Liver (tissue), 9 donors: ENCODE measurements around the gene JAZF1. TPM values are rescaled to one million over a fixed set of nuclear protein-coding genes. Genes with fewer than 3 reads are reported as not detected.

Experiments
- DNase-seq: peaks from one replicate; pipeline ENCODE4 v3.0.0-alpha.2; 2017; ENCODE audit warnings: low spot score
- H3K27ac ChIP-seq, 2 donors: one replicate each; pipeline ENCODE4 v1.7.0; 2013; ENCODE audit warnings: inconsistent platforms in 2 of 2, low read length in 2 of 2, control low read depth in 1 of 2, low read depth in 1 of 2, mild to moderate bottlenecking in 1 of 2
- H3K27me3 ChIP-seq, 4 donors: one replicate each; pipeline versions ENCODE4 v1.6.1 to v1.7.0; 2013; ENCODE audit warnings: low read length in 3 of 4, inconsistent platforms in 1 of 4, mild to moderate bottlenecking in 1 of 4, moderate library complexity in 1 of 4; ENCODE audit not compliant: control insufficient read depth in 4 of 4, insufficient read depth in 4 of 4
- H3K36me3 ChIP-seq, 4 donors: one replicate each; pipeline versions ENCODE4 v1.6.1 to v1.7.0; 2013; ENCODE audit warnings: low read length in 3 of 4, mild to moderate bottlenecking in 3 of 4, low read depth in 1 of 4, moderate library complexity in 1 of 4; ENCODE audit not compliant: control insufficient read depth in 4 of 4, insufficient read depth in 3 of 4
- H3K4me1 ChIP-seq, 4 donors: one replicate each; pipeline versions ENCODE4 v1.6.1 to v1.7.0; 2013; ENCODE audit warnings: low read length in 3 of 4, mild to moderate bottlenecking in 3 of 4, moderate library complexity in 1 of 4; ENCODE audit not compliant: control insufficient read depth in 4 of 4, insufficient read depth in 4 of 4
- H3K4me3 ChIP-seq, 3 donors: one replicate each; pipeline versions ENCODE4 v1.6.1 to v1.7.0; 2013; ENCODE audit warnings: low read length in 3 of 3, control low read depth in 1 of 3, low read depth in 1 of 3, mild to moderate bottlenecking in 1 of 3
- H3K9ac ChIP-seq, 2 donors: one replicate each; pipeline ENCODE4 v1.7.0; 2013; ENCODE audit warnings: low read length in 2 of 2, mild to moderate bottlenecking in 2 of 2, moderate library complexity in 2 of 2, control low read depth in 1 of 2, low read depth in 1 of 2
- H3K9me3 ChIP-seq, 4 donors: one replicate each; pipeline versions ENCODE4 v1.6.1 to v1.7.0; 2013; ENCODE audit warnings: low read length in 3 of 4; ENCODE audit not compliant: control insufficient read depth in 4 of 4
- FOXA1 ChIP-seq: IDR thresholded peaks from 2 replicates; pipeline ENCODE4 v1.6.1; 2016; ENCODE audit warnings: antibody characterized with exemption
- FOXA2 ChIP-seq: IDR thresholded peaks from 2 replicates; pipeline ENCODE4 v1.6.1; 2016; ENCODE audit warnings: antibody characterized with exemption
- GABPA ChIP-seq, 2 donors: IDR thresholded peaks in 1 of 2; conservative IDR thresholded peaks in 1 of 2; 2 replicates each; pipeline ENCODE4 v1.6.1; 2016; ENCODE audit warnings: antibody characterized with exemption in 2 of 2, mild to moderate bottlenecking in 1 of 2, moderate library complexity in 1 of 2
- HNF4A ChIP-seq, 2 donors: conservative IDR thresholded peaks; 2 replicates each; pipeline ENCODE4 v1.6.1; 2016; ENCODE audit warnings: antibody characterized with exemption in 2 of 2, mild to moderate bottlenecking in 2 of 2
- HNF4G ChIP-seq: IDR thresholded peaks from 2 replicates; pipeline ENCODE4 v1.6.1; 2016; ENCODE audit warnings: antibody characterized with exemption
- JUND ChIP-seq, 2 donors: IDR thresholded peaks; 2 replicates each; pipeline ENCODE4 v1.6.1; 2016; ENCODE audit warnings: antibody characterized with exemption in 2 of 2
- NR2F2 ChIP-seq: IDR thresholded peaks from 2 replicates; pipeline ENCODE4 v1.6.1; 2016; ENCODE audit warnings: antibody characterized with exemption
- RAD21 ChIP-seq, 2 donors: IDR thresholded peaks; 2 replicates each; pipeline ENCODE4 v1.6.1; 2016; ENCODE audit warnings: antibody characterized with exemption in 2 of 2, mild to moderate bottlenecking in 2 of 2
- REST ChIP-seq: IDR thresholded peaks from 2 replicates; pipeline ENCODE4 v1.6.1; 2016; ENCODE audit warnings: antibody characterized with exemption, mild to moderate bottlenecking
- RXRA ChIP-seq, 2 donors: IDR thresholded peaks; 2 replicates each; pipeline ENCODE4 v1.6.1; 2017 to 2018; ENCODE audit warnings: antibody characterized with exemption in 2 of 2, mild to moderate bottlenecking in 1 of 2
- SP1 ChIP-seq: IDR thresholded peaks from 2 replicates; pipeline ENCODE4 v1.6.1; 2018; ENCODE audit warnings: antibody characterized with exemption, mild to moderate bottlenecking
- YY1 ChIP-seq: IDR thresholded peaks from 2 replicates; pipeline ENCODE4 v1.6.1; 2016; ENCODE audit warnings: antibody characterized with exemption, mild to moderate bottlenecking
- ZBTB33 ChIP-seq: IDR thresholded peaks from 2 replicates; pipeline ENCODE4 v1.6.1; 2016; ENCODE audit warnings: antibody characterized with exemption
- WGBS: extraction: QIAGEN DNeasy Blood & Tissue Kit; methylation state at CpG from one replicate; pipeline ENCODE4 v1.1.7; 2013; 5-methylcytosine and 5-hydroxymethylcytosine counted together
- polyA plus RNA-seq, 2 donors: library from polyadenylated mRNA; stranded (reverse) in 1 of 2; unstranded in 1 of 2; fragments of 200-250 nt in 1 of 2; fragments of >200 nt in 1 of 2; fragmentation: Nextera tagmentation in 1 of 2; extraction: Ambion mirVana in 1 of 2; gene quantifications; one replicate each; pipeline versions ENCODE4 v1.2.1 to v1.2.3, GENCODE V29; 2013 to 2015
- total RNA-seq, 2 donors: library from RNA; depleted of rRNA; stranded (reverse); fragments of >200 nt; gene quantifications; one replicate each; pipeline ENCODE4 v1.2.3, GENCODE V29; 2014
- TF ChIP-seq, protein P1 (sequence below): IDR thresholded peaks from 2 replicates; pipeline ENCODE4 v1.6.1; 2016; ENCODE audit warnings: antibody characterized with exemption
- TF ChIP-seq, protein P2 (sequence below): IDR thresholded peaks from 2 replicates; pipeline ENCODE4 v1.6.1; 2016; ENCODE audit warnings: antibody characterized with exemption
- donor health status: healthy.
- donor health status: healthy.
- donor health status: healthy.
- donor health status: healthy.
- donor health status: healthy.

JAZF1 gene
- total and polyA plus RNA-seq, 4 donors = 2.7 to 17.8 (median 4.0) TPM

GRCh38 chr7:28054531-28055160 is 125.9 kb downstream of the JAZF1 start:
- DNase-seq = no peak
- TF ChIP-seq RAD21 (IDR thresholded peaks at IDR 0.05) (no peak), ZBTB33 (no peak), FOXA2 (no peak), NR2F2 (no peak), HNF4A (conservative IDR thresholded peaks at IDR 0.05) (no peak)
- TF ChIP-seq, protein P1, sequence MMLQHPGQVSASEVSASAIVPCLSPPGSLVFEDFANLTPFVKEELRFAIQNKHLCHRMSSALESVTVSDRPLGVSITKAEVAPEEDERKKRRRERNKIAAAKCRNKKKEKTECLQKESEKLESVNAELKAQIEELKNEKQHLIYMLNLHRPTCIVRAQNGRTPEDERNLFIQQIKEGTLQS = no peak
- no peak overlapping the region for H3K27ac ChIP-seq
- WGBS = 77% methylated on average over 10 of the region's 10 CpGs
- no peaks in the 10 kb centered on the region for H3K4me1 ChIP-seq
- H3K9me3 ChIP-seq = no peaks in the 10 kb centered on the region
- H3K9ac ChIP-seq = no peak overlapping the region
- H3K36me3 ChIP-seq = no peaks in the 10 kb centered on the region
- H3K27me3 ChIP-seq = no peaks in the 10 kb centered on the region
- H3K4me3 ChIP-seq = no peak overlapping the region

DNA sequence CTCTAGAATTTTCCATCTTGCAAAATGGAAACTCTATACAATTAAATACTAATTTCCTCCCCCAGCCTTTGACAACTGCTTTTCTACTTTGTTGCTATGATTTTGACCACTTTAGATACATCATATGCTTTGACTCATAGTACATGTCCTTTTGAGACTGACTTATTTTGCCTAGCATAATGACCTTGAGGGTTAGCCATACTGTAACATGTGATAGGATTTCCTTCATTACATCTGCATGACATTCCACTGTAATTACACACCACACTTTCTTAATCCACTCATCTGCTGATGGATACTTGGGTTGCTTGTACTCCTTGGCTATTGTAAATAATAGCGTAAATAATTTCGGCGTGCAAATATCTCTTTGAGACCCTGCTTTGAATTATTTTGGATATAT is 127.7 kb downstream of the JAZF1 start:
- Histone ChIP-seq H3K27ac (no peak overlapping the region), H3K4me1 (no peaks in the 10 kb centered on the region), H3K27me3 (no peaks in the 10 kb centered on the region), H3K9me3 (no peaks in the 10 kb centered on the region), H3K36me3 (no peaks in the 10 kb centered on the region), H3K9ac (no peak overlapping the region), H3K4me3 (no peak overlapping the region)
- TF ChIP-seq FOXA1 = no peak
- TF ChIP-seq HNF4G = no peak
- no peak for TF ChIP-seq ZBTB33
- no peak for TF ChIP-seq NR2F2
- no peak for TF ChIP-seq GABPA (IDR thresholded peaks at IDR 0.05 in 1 of 2, conservative IDR thresholded peaks at IDR 0.05 in 1 of 2)
- TF ChIP-seq JUND (IDR thresholded peaks at IDR 0.05) = no peak
- no peak for TF ChIP-seq FOXA2
- TF ChIP-seq HNF4A (conservative IDR thresholded peaks at IDR 0.05) = no peak
- TF ChIP-seq, protein P2, sequence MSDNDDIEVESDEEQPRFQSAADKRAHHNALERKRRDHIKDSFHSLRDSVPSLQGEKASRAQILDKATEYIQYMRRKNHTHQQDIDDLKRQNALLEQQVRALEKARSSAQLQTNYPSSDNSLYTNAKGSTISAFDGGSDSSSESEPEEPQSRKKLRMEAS = no peak
- no peak for TF ChIP-seq YY1
- TF ChIP-seq RXRA (IDR thresholded peaks at IDR 0.05) = no peak
- no peak for TF ChIP-seq SP1
- WGBS = 95% methylated on average over 3 of the region's 3 CpGs
- DNase-seq = no peak

DNA sequence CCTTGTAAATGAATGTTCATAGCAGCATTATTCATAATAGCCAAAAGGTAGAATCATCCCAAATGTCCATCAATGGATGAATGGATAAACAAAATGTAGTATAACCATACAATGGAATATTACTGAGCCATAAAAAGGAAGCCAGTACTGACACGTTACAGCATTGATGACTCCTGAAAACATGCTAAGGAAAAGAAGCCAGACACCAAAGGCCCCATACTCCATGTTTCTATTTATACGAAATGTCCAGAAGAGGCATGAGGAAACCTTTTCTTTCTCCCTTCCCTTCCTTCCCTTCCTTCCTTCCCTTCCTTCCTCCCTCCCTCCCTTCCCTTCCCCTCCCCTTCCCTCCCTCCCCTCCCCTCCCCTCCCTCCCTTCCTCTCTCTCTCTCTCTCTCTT is 131.9 kb downstream of the JAZF1 start:
- DNase-seq = no peak
- Histone ChIP-seq H3K36me3 (no peaks in the 10 kb centered on the region), H3K27ac (no peak overlapping the region), H3K27me3 (no peaks in the 10 kb centered on the region), H3K4me1 (no peaks in the 10 kb centered on the region), H3K9me3 (no peaks in the 10 kb centered on the region), H3K4me3 (no peak overlapping the region), H3K9ac (no peak overlapping the region)
- WGBS = 95% methylated on average over 2 of the region's 2 CpGs
- no peak for TF ChIP-seq ZBTB33
- no peak for TF ChIP-seq SP1
- no peak for TF ChIP-seq REST
- TF ChIP-seq, protein P1 = no peak
- no peak for TF ChIP-seq RXRA (IDR thresholded peaks at IDR 0.05)
- no peak for TF ChIP-seq HNF4A (conservative IDR thresholded peaks at IDR 0.05)
- TF ChIP-seq FOXA1 = no peak
- no peak for TF ChIP-seq NR2F2
- TF ChIP-seq, protein P2 = no peak
